Kidney epithelial cell (primary cell): ENCODE data around the gene MBOAT1. TPM values are rescaled to one million over a fixed set of nuclear protein-coding genes. Genes with fewer than 3 reads are reported as not detected.

Experiments used
- DNase-seq: peaks from one replicate; pipeline ENCODE4 v3.0.0-alpha.2; 2010; ENCODE audit warnings: low read depth
- H3K27me3 ChIP-seq: 2 replicates; pipeline ENCODE4 v1.6.0; 2011; ENCODE audit warnings: low read length; ENCODE audit not compliant: control insufficient read depth, insufficient read depth
- H3K36me3 ChIP-seq: 2 replicates; pipeline ENCODE4 v1.5.1; 2011; ENCODE audit warnings: low read length; ENCODE audit not compliant: control insufficient read depth, insufficient read depth
- H3K4me3 ChIP-seq: 2 replicates; pipeline ENCODE4 v1.5.1; 2011; ENCODE audit warnings: low read depth, mild to moderate bottlenecking, control low read depth, low read length
- CTCF ChIP-seq: IDR thresholded peaks from 2 replicates; pipeline ENCODE4 v1.5.1; 2011; ENCODE audit warnings: mild to moderate bottlenecking, moderate library complexity, low read length, control low read depth, inconsistent platforms; ENCODE audit not compliant: insufficient read depth, poor library complexity, severe bottlenecking
- total RNA-seq: library from RNA; depleted of rRNA; stranded (reverse); fragments of >200 nt; gene quantifications from 2 replicates; pipeline ENCODE4 v1.2.3, GENCODE V29; 2015

Gene MBOAT1
- total RNA-seq, 1 donor from 2014 or later = 12.0 TPM

- no peaks in the 10 kb centered on the region for H3K27me3 ChIP-seq
- peak; percentile 18 for DNase-seq
- no peak overlapping the region for H3K4me3 ChIP-seq
- peak; percentile 52 for TF ChIP-seq CTCF
- no peaks in the 10 kb centered on the region for H3K36me3 ChIP-seq
Measured at GRCh38 chr6:20092071-20092566, 120.2 kb downstream of the MBOAT1 start.

DNA sequence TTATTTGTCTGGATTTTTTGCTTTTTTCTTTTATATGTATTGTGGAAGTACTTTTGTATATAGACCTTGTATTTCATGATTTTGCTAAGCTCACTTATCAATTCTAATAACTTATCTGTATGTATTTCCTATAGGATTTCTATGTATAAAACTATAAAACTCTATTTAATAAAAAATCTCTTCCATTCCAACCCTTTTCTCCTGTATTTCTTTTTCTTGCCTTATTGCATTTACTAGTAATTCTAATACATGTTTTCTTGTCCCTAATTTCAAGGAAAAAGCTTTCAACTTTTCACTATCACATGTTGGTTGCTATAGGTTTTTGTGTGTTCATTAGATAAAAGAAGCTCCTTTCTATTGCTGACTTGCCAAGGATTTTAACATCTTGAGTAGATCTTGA is 125.3 kb downstream of the MBOAT1 start:
- Histone ChIP-seq H3K4me3 (no peak overlapping the region), H3K27me3 (no peaks in the 10 kb centered on the region), H3K36me3 (no peaks in the 10 kb centered on the region)
- TF ChIP-seq CTCF = no peak
- DNase-seq = no peak

GRCh38 chr6:20085817-20086216 is 126.5 kb downstream of the MBOAT1 start:
- no peak overlapping the region for H3K4me3 ChIP-seq
- no peaks in the 10 kb centered on the region for H3K27me3 ChIP-seq
- TF ChIP-seq CTCF = no peak
- no peak for DNase-seq
- H3K36me3 ChIP-seq = no peaks in the 10 kb centered on the region

GRCh38 chr6:20084411-20084810 is 127.9 kb downstream of the MBOAT1 start:
- DNase-seq = no peak
- Histone ChIP-seq H3K27me3 (no peaks in the 10 kb centered on the region), H3K4me3 (no peak overlapping the region), H3K36me3 (no peaks in the 10 kb centered on the region)
- TF ChIP-seq CTCF = no peak

GRCh38 chr6:20071998-20072397 is 140.3 kb downstream of the MBOAT1 start:
- DNase-seq = no peak
- no peaks in the 10 kb centered on the region for H3K27me3 ChIP-seq
- H3K36me3 ChIP-seq = no peaks in the 10 kb centered on the region
- TF ChIP-seq CTCF = no peak
- no peak overlapping the region for H3K4me3 ChIP-seq

DNA sequence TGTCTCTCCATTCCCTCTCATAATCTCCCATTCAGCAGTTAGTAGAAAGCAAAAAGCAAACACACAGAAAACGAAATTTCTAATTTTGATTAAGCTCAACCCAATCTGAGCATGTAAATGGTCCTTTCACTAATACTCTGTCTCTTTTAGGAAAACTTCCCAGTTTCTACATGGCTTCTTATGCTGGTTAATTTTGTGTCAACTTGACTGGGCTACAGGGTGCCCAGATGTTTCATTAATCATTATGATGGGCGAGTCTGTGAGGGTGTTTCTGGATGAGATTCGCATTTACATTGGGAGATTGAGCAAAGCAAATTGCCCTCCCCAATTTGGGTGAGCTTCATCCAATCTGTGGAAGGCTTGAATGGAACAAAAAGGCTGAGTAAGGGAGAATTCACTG is 142.2 kb downstream of the MBOAT1 start:
- DNase-seq = no peak
- TF ChIP-seq CTCF = no peak

More for the DNA sequence above, 142.2 kb downstream of the MBOAT1 start:
- H3K27me3 ChIP-seq = no peaks in the 10 kb centered on the region
- H3K36me3 ChIP-seq = no peaks in the 10 kb centered on the region
- H3K4me3 ChIP-seq = no peak overlapping the region
